HG03097 (cell line): ENCODE measurements around the gene PLEK.
A peak's percentile ranks its signal among the peaks of the same experiment; 100 is the strongest.
"Not testable (repeated sequence)": the region's sequence is repeated elsewhere in the genome, so short reads cannot be mapped to it uniquely, and the experiment has no call there.

Experiments used
- ATAC-seq: cut with Tn5 transposase; IDR thresholded peaks from one replicate; pipeline ENCODE4 v1.9.1; 2021; ENCODE audit not compliant: unreplicated experiment, low FRiP score

The PLEK gene, protein sequence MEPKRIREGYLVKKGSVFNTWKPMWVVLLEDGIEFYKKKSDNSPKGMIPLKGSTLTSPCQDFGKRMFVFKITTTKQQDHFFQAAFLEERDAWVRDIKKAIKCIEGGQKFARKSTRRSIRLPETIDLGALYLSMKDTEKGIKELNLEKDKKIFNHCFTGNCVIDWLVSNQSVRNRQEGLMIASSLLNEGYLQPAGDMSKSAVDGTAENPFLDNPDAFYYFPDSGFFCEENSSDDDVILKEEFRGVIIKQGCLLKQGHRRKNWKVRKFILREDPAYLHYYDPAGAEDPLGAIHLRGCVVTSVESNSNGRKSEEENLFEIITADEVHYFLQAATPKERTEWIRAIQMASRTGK

DNA sequence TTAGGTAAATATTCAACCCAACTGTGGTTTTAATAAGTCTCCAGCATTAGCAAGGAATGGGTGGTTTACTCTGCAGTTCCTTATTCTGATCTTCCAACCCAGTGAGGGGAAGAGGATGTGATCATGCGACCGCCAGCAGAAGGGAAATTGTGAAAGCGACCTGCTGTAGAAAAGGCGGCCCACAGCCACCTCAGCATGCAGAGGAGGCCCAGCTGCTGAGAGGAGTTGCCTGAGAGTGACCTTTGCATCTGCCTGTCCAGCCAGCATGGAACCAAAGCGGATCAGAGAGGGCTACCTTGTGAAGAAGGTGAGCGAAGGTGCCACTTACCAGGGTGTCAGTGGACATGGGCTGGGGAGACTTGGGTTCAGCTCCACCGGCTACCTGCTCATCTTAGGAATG, at the start of gene PLEK:
Gene PLEK, plus strand, starts transcription at position 196 of the 400 bp plus-strand sequence. Its CDS starts 70 bp downstream, at position 266.
- ATAC-seq = peak; percentile 52

DNA sequence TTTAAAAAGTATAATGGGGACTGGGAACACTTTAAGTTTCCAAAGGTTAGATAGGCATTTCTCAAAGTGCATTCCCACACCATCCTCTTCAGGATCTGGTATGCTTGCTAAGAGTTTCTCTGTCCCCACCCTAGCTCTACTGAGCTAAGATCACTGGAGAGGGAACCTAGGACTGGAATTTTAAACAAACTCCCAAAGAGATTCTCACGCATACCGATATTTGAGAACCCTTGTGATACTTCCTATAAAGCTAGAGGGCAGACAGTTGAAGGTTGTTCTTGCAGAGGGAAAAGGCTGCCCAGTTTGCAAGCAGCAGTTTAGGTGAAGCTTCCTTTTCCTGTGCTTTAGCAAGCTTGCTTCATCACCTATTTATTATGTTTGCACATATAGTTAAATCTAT, 49.0 kb upstream of the PLEK start:
- no peak for ATAC-seq

DNA sequence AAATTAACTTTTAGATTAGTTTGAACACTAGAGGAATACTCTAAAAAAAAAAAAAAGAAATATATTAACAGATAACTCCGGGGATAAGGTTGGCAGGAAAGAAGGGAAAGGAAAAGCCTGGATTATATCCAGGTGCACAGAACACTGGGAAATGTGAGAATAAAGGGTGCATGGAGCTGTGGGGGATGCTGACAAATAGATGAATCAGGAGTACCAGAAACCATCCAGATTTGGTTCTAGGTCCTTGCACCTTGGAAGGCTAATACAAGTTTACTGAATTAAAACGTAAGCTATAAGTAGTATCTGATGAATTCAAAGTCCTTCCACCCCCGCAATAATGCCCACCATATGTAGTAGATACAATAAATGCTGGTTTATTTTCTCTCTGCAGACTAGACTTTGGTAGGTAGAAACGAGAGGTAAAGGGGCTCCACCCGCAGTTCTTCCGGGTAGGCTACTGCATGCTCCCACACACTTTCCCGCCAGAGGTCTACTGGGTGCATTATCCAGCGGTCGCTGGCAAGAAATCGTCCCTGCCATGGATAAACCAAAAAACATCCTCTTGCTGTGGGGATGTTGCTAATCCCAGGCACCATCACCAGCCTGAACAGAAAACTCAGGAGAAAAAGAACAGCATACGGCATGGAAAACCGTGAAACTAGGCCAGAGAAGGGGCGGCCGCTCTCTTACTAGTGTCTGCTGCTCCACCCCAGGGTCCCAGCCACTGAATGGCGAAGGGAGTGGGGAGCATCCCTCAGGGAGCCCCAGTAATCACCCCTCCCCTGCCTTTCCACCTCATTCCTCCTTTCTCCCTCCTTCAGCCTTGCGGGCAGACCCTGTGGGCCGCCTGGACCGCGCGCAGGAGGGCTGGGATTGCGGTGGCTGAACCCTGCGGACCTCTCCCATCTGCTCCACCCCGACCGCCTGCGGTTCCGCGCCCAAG, 46.8 kb upstream of the PLEK start:
- no peak for ATAC-seq

DNA sequence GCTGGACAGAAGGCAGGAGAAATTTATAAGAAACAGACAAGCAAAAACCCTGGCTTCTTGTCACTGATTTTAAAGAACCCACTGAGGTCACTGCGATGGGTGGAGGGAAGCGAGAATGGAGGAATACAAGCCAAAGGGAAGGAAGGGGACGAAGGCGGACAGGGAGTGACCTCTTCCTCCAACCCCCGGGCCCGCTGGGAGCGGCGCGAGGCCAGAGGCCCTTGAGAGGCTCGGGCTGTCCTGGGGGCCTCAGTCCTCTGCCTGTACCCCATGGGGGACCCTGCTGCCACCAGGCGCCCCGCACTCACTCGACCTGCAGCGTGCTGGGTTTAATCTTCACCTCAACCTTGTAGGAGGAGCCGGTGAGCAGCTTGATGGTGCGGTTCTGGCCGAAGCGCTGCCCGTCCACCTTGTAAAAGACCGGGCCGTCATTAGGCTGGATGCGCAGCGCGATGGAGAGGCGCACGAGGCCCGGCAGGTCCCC, 46.1 kb upstream of the PLEK start:
- no peak for ATAC-seq

DNA sequence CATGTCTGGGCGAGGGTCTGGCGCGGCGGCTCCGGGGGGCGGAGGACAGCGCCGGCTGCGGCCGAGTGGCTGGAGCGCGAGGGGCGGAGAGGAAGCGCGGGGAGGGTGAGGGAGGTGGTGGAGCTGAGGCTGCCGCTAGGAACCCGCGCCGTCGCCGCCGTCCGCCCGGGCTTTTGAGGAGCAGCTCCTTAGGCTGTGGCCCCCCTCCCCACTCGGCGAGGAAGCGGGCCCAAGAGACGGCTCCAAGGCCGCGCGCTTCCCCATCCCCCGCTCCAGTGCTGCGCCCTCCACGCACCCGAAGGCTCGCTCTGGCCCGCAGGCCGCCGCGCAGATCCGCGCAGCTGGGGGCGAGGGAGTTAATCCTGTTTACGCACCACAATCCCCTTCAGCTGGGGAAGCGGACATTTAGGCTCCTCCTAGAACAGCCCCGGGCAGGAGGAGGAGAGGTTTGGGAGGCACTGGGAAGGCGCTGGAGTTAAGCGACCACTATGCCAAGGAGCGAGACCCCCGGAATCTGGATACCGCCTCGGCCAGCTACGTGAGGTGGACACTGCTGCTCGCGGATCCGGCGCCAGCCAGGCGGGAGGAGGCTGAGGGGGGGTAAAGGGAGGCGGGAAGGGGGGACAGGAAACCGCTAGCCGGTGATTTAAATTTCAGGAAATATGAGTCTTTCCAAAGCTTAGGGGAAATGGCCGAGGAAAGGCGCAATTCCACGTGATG, 45.5 kb upstream of the PLEK start, which contains the start of gene CNRIP1:
Gene CNRIP1, minus strand, starts transcription at position 552 of the 720 bp plus-strand sequence. Its CDS starts 549 bp downstream, at position 3.
- no peak for ATAC-seq

DNA sequence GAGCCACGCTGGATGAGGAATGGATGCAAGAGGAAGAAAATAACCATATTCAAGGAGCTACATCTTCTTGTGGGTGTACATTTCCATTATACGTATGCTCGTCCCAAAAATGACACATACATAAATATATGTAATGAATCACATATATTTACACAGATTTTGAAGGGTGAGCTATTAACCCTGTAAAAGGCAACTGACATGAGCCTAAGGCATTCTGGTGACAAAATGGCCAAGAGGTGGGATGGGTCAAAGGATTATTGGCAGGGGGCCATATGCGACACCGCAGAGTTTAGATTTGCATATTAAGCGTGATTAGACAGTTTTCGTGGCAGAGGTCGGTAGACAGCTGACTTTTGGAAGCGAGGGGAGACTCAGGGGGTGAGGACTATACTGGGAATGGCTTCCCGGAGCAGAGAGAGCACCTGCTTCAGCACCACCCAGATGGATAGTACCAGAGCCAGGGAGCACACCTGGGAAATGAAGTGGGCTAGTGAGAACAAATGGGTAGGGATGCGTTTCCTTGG, 44.9 kb upstream of the PLEK start:
- ATAC-seq = no peak

DNA sequence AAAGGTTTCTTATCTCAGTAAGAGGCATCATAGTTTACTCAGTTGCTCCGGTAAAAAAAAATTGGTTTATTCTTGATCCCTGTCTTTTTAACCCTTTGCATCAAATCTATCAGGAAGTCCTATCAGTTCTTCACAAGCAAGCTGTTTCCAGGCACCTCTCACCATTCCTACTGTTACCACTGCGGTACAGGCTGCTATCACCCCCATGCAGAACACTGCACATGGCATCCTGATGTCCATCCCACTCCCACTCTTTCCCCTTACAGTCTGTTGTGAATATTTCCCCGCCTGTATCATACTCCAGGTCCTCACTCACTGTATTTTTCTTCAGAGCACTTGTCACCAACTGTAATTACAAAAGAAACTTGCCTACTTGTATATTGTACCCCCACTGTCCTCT, 40.0 kb upstream of the PLEK start:
- no peak for ATAC-seq

DNA sequence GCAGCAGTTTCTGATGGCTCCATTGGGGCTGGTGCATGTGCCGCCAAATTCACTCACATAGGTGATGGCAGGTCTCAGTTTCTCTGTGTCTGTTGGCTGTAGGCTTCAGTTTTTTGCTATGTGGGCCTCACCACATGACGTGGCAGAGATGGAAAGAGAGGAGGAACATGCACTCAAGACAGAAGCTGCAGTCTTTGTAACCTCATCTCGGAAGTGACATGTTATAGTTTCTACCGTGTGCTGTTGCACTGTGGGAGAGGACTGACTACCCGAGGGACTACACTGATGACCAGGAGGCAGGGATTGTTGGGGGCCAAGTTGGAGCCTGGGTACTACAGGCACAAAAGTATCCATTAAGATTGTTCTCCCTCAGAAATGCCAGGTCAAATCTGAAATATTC, 36.2 kb upstream of the PLEK start:
- ATAC-seq = no peak

DNA sequence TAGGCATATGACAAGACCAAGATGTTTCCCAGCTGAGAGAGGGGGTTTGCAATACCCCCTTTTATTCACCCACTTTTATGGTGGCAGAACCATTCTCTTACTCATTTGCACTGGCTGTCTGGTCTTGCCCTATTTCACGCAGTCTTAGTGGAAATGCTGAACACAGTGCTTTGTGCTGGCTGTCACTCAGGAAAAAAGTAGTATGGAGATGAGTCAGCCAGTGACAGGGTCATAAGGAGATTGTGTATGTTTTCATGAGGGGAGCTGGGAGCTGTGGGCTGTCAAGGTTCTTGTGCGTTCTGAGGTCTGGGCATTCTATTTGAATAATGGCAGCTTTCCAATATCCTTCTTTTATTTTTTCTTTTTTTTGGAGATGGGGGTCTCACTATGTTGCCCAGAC, 34.4 kb upstream of the PLEK start:
- ATAC-seq = no peak

DNA sequence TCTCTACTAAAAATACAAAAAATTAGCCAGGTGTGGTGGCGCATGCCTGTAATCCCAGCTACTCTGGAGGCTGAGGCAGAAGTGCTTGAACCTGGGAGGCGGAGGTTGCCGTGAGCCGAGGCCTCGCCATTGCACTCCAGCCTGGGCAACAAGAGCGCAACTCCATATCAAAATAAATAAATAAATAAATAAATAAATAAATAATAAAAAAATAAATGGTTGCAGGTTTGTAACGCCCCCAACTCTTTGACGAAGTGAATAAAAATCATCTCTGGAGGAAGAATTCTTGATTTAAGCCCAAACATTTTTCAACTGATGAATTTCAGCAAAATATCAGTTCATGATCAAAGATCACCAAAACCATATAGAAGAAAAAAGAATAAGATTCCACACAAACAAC, 32.1 kb upstream of the PLEK start:
- ATAC-seq = no peak

DNA sequence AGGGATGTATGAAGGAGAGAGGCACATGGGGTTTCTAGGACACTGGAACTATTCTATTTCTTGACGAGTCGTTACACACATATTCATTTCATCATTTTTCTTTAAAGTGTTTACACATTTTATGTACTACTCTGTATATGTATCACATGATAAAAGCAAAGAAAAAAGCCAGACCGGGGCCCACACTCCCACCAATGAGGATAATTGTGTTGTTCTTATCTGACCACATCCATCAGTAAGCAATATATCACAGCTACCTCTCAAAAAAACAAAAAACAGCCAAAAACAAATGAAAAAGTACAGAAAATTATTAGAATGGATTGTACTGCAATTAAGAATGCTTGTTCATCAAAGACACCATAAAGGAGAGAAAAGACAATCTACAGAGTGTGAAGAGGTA, 31.2 kb upstream of the PLEK start:
- no peak for ATAC-seq

DNA sequence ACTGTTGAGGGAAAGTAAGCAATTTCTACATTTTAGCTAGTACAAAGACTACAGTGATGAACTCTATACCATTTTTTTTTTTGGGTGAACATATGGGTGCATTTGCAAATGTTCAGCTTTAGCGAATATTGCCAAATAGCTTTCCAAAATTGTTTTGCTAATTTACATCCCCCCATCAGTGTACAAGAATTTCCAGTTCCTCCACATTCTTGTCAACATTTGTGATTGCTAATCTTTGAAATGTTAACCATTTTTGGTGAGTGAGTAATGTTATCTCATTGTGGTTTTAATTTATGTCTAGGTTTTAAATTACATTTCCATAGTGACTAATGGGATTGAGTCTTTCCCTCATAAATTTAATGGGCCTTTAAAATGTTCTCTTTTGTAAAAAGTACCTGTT, 28.9 kb upstream of the PLEK start:
- no peak for ATAC-seq

DNA sequence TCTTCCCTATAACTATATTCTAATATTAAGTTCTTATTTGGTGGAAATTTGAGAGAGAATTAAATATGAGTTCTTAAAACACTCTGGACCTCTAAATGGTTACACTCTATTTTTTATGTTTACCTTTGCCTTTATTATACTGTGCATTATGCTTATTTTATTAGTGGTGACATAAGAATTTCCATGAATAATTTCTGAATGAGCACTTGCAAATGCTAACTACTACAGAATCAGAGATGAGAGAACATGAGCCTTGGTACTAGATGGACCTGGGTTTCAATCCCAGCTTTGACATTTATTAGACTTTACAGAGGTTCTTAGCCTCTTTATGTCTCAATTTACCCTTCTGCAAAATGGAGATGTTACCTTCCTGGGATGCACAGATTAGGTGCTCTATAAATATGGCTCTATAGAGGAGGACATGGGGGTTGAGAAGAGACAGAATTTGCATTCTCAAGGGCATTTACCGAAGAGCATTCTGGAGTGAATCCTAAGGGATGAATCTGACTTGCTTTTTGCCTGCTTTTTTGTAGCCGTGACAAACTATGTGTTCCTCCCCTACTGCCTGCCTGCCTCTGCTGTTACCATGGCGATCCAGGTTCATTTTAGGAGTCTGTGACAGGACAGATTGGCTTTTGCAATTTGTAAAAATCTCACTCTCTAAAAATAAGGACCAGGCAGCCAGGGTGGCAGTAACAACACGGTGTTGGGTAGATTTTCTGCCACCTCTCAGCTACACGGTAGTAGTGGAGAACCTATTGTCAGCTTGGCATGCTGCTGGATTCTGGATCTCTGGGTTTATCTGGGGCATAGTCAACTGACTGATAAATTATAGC, 24.6 kb upstream of the PLEK start:
- ATAC-seq = no peak

DNA sequence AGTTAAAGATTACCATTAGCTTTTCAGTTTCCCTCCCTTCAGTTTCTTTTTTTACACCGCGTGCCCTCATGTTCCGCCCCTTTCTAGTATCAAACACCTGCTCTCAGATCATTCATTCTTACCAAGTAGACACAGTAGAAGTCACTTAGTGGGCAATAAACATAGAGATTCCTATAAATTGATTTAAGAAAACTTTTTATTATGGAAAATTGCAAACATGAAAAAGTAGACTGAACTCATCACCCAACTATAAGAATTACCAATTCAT, 24.1 kb upstream of the PLEK start:
- no peak for ATAC-seq

DNA sequence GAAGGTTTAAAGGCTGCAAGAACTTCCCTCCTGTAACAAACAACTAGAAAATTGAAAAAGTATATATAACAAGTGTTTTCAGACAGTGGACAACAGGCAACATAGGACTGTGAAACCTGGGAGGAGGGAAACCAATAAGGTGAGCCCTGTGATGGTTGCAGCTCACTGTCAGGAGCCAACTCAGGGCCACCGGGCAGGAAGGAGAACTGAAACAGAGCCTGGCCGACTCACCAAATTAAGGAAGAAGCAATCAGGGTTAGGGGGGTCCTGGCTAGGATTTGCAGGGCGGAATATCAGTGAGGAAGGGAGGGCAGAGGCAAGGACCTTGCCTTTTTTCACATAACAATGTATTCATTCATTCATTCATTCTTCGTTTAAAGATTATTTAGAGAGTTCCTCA, 23.5 kb upstream of the PLEK start:
- no peak for ATAC-seq

DNA sequence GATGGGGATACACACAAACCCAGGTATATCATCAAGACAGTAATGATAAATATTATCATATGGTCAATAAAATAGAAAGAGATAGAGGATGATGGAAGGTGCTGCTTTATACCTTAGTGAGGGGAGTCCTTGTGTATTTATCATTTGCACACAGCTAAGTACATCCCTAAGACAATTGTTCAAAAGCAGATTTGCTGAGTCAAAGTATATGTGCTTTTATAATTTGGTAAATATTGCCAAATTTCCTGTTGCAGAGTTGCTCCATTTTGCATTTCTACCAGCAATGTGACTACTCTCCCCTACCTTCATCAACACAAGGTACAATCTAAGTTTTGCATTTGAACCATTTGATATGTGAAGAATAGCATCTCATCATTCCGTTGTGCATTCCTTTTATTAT, 22.6 kb upstream of the PLEK start:
- ATAC-seq = no peak

DNA sequence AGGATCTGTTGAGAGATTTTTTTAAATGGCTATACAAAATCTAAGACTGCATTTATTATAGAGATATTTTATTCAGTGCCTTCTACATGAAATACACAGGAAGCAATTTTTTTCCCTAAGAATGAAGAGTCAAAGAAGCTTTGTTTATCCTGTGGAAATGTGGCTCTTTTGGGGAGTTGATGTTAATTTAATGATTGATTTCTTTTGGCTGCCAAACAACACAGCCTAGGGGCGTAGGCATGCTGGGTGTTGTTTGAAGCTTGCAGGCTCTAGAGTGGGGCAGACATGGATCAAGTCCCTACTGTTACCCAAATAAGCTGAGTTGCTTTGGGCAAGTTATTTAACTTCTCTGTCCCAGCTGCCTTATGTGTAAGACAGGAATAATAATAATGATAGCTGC, 21.1 kb upstream of the PLEK start:
- ATAC-seq = no peak

DNA sequence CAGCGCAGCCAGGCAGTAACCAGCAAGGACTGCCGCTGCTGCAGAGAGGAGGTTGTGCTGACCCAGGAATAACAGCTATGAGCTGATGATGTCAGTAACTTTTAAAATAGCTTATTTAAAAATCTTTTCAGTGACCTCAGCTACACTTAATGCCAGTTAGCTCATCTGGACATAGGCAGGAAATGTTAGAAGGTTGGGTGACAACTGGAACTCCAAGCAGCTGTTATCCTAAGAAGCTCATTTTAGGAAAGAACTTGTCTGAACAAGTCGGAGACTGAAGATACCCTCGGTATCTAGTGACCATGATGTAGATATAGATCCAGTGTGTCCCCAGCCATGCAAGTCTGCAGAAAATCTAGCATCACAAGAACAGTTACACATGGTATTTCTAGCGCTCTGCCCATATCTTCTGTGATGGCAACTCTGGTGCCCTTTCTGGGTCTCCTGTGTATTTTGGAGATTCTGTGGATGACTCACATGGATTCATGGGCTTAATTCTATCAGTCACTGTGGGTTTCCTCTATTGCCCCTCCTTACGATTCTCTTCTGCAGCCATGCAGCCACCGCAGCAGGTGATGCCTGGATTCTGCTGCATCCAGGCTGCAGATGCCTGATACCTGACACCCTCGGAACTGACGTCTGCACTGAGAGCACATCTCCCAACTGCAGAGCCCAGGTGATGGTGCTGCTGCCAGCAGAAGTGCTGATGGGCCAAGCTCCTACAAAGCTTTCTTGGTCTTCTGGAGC, 19.8 kb upstream of the PLEK start:
- ATAC-seq = no peak

DNA sequence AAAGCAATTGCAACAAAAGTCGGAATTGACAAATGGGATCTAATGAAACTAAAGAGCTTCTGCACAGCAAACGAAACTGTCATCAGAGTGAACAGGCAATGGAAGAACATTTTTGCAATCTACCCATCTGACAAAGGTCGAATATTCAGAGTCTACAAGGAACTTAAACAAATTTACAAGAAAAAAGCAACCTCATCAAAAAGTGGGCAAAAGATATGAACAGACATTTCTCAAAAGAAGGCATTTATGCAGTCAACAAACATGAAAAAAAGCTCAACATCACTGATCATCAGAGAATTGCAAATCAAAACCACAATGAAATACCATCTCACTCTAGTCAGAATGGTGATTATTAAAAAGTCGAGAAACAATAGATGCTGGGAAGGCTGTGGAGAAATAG, 16.0 kb upstream of the PLEK start:
- ATAC-seq = not testable (repeated sequence)
